Measurements from ENCODE around the gene GPC5.

DNA sequence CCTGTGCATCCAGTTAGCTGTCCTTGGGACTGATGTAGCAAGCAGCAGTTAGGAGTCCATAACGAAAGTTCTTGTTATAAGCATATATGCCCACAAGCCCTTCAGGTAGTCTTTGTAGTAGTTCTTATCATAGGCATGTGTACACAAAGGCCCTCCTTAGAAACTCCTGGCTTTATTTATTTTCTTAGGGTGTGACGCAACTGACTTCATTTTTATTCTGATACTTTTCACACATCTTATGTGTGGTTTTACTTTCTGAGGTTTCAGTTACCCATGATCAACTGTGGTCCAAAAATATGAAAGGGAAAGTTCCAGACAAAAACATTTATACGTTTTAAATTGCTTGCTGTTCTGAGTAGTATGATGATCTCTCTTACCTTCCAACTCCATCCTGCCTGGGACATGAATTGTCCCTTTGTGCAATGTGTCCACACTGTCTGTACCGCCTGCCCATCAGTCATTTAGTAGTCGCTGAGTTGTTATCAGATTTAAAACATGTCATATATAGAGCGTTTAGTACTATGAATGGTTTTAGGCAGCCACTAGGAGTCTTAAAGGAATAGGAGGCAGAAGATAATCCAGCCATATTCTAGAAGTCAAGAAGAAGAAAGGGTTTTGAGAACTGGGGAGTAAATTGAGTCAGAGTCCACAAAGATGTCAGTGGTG lies 19.4 kb downstream of the GPC5 start:
- TF ChIP-seq POLR2A (IDR thresholded peaks at IDR 0.05): no peak
- TF ChIP-seq EP300 (IDR thresholded peaks at IDR 0.05): no peak

Measured in ovary (tissue), 1 donor.